HG03045 (cell line): ENCODE results near the gene CCDC77.

ENCODE experiments used
- ATAC-seq: cut with Tn5 transposase; IDR thresholded peaks from one replicate; pipeline ENCODE4 v1.9.1; 2021; ENCODE audit warnings: mild to moderate bottlenecking, moderate library complexity; ENCODE audit not compliant: unreplicated experiment

The CCDC77 gene

DNA sequence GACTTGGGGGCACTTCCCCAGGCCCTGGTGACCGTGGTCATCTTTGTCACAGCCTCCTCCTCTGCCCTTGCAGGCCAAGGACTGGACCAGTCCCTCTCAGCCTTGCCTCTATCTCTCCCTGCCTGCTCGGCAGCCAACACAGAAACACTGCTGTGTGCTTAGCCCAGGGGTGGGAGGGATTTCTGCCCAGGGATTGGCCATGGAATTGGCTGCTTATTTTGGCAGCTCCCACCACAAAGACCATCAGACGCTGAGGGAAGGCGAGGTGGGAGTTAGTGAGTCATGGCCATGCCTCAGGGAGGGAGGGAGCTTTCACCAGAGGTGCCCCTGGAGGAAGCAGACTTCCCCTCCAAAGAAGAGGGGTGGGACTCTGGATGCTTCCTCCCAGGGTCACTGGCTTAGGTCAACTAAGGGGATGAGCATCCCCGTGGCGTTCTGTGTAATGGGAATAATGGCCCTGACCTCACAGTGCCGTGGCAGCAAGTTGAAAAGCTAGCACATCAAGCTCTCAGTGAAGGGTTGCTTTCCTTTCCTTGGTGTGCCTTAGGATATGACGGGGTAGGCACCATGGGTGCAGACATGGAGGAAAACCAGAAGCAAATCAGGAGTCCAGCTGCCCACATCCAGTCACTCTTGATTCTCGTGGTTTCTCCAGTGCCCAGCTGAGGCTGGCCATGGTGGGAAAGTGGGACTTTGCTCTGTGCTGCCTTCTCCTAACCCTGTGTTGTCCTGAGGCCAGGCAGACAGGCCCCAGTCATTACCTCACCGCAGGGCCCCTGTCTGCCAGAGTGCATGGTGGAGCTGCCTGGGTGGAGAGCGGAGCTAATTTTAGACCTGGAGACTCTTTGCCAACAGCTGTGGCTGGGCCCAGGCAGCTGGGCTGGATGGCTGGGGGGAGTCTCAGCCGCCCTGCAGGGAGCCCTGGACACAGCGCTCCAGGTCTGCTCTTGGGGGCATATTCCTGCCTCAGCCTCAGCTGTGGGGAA is 79.7 kb downstream of the CCDC77 start:
- ATAC-seq: no peak

GRCh38 chr12:482061-482460 is 80.6 kb downstream of the CCDC77 start:
- no peak for ATAC-seq

GRCh38 chr12:484096-484495 is 82.7 kb downstream of the CCDC77 start:
- no peak for ATAC-seq

DNA sequence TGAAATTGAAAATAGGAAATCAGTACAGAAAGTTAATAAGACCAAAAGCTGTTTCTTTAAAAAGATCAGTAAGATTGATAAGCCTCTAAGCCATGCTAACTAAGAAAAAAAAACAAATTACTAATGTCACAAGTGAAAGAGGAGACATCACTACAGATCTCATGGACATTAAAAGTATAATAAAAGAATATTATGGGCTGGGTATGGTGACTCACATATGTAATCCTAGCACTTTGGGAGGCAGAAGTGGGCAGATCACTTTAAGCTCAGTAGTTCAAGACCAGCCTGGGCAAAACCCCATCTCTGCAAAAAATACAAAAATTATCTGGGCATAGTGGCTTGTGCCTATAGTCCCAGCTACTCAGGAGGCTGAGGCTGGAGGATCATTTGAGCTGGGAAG is 88.8 kb downstream of the CCDC77 start:
- ATAC-seq: no peak
